Measurements from ENCODE around the gene C10orf95.

DNA sequence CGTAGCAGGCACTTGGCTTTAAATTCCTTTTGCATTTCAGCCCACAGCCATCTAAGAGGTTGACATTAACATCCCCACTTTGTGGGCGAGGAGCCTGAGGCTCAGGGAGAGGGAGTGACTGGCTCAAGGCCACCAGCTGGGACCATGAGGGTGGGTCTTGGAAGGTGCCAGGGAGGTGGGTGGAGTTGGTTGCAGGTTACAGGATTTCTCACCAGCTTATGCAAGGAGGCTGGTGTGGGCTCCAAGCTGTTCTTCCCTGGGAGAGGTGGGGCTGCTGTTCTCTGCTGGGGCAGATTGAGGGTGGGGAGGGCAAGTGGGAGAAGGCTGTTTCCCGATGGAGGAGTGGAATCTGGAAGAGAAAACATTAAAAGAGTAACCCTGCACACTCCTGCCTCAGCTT is 14.1 kb upstream of the C10orf95 start:
- TF ChIP-seq, protein P1, sequence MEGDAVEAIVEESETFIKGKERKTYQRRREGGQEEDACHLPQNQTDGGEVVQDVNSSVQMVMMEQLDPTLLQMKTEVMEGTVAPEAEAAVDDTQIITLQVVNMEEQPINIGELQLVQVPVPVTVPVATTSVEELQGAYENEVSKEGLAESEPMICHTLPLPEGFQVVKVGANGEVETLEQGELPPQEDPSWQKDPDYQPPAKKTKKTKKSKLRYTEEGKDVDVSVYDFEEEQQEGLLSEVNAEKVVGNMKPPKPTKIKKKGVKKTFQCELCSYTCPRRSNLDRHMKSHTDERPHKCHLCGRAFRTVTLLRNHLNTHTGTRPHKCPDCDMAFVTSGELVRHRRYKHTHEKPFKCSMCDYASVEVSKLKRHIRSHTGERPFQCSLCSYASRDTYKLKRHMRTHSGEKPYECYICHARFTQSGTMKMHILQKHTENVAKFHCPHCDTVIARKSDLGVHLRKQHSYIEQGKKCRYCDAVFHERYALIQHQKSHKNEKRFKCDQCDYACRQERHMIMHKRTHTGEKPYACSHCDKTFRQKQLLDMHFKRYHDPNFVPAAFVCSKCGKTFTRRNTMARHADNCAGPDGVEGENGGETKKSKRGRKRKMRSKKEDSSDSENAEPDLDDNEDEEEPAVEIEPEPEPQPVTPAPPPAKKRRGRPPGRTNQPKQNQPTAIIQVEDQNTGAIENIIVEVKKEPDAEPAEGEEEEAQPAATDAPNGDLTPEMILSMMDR (IDR thresholded peaks at IDR 0.05 in 8 of 11, conservative IDR thresholded peaks at IDR 0.05 in 3 of 11), result no peak
- TF ChIP-seq POLR2A (IDR thresholded peaks at IDR 0.05) (no peak), POLR2AphosphoS5 (IDR thresholded peaks at IDR 0.05) (no peak)

Data from spleen (tissue), 7 donors.